HCT116 (cell line): Measurements from ENCODE around the gene ANKRD16. TPM values are rescaled to one million over a fixed set of nuclear protein-coding genes. Genes with fewer than 3 reads are reported as not detected.

Experiments used
- ATAC-seq: fragments of 200-7000 bp; cut with Tn5 transposase; 2 replicates; pipeline ENCODE4 v1.9.1; 2020; ENCODE audit warnings: mild to moderate bottlenecking, moderate library complexity
- BruUV-seq: library from RNA; stranded (reverse); fragments of 400-500 nt; replicated peaks from 2 replicates; lab custom pipeline; 2021; lab: Mats Ljungman, UMichigan
- CTCF ChIA-PET: fragments of 300-600 bp; sonication (Branson Sonifier 250); formaldehyde crosslinking; loops from one replicate; lab custom pipeline; 2021; ENCODE audit warnings: antibody characterized with exemption; lab: Charles Lee
- POLR2A ChIA-PET: fragments of 300-600, 350-600 bp; sonication (Branson Sonifier 250); formaldehyde crosslinking; loops from one replicate; lab custom pipeline; 2021; ENCODE audit warnings: antibody characterized with exemption; lab: Charles Lee
- RAD21 ChIA-PET, 2 experiments: fragments of 300-600 bp; sonication (Branson Sonifier 250); formaldehyde crosslinking; loops; one replicate each; lab custom pipeline; 2023; ENCODE audit warnings: low total read pairs in 2 of 2; ENCODE audit not compliant: uncharacterized antibody in 2 of 2, unreplicated experiment in 2 of 2, low non-redundant PET in 1 of 2; lab: Charles Lee
- DNase-seq: peaks from one replicate; pipeline ENCODE4 v3.0.0-alpha.2; 2010; ENCODE audit warnings: low read depth, low spot score
- H2AFZ ChIP-seq: fragments of 200-600 bp; shearing (Covaris generic), sonication (generic); 2 replicates; pipeline ENCODE4 v1.6.1; 2017; ENCODE audit warnings: low read depth, mixed run types, mixed read lengths, antibody characterized with exemption, low read length; ENCODE audit not compliant: poor library complexity, severe bottlenecking
- H3K27ac ChIP-seq: 2 replicates; pipeline ENCODE4 v1.5.1; 2012; ENCODE audit warnings: low read depth, low read length
- H3K27me3 ChIP-seq: fragments of 200-600 bp; sonication (generic); 2 replicates; pipeline ENCODE4 v1.6.1; 2016; ENCODE audit warnings: mixed run types, low read length, mixed read lengths; ENCODE audit not compliant: insufficient read depth
- H3K36me3 ChIP-seq, 2 experiments: fragments of 200-500 bp in 1 of 2; fragments of 200-600 bp in 1 of 2; sonication (Bioruptor generic) in 1 of 2; sonication (generic) in 1 of 2; 2 replicates each; pipeline versions ENCODE4 v1.5.1 to v1.6.1; 2014 to 2016; ENCODE audit warnings: low read length in 2 of 2, inconsistent platforms in 1 of 2, mixed read lengths in 1 of 2, mixed run types in 1 of 2; ENCODE audit not compliant: insufficient read depth in 2 of 2, control insufficient read depth in 1 of 2
- H3K4me1 ChIP-seq, 2 experiments: fragments of 200-600 bp in 1 of 2; sonication (generic) in 1 of 2; 2 replicates each; pipeline versions ENCODE4 v1.5.1 to v1.6.1; 2012 to 2017; ENCODE audit warnings: low read length in 2 of 2, inconsistent platforms in 1 of 2, mild to moderate bottlenecking in 1 of 2, mixed read lengths in 1 of 2, mixed run types in 1 of 2, moderate library complexity in 1 of 2; ENCODE audit not compliant: insufficient read depth in 2 of 2, control insufficient read depth in 1 of 2
- H3K4me2 ChIP-seq: fragments of 200-600 bp; sonication (generic); 2 replicates; pipeline ENCODE4 v1.6.1; 2017; ENCODE audit warnings: mixed run types, low read length, mixed read lengths
- H3K4me3 ChIP-seq, 2 experiments: fragments of 200-600 bp in 1 of 2; sonication (generic) in 1 of 2; replicated peaks in 1 of 2; 2 replicates each; pipeline ENCODE4 v1.5.1; 2011 to 2016; ENCODE audit warnings: low read length in 2 of 2, control low read depth in 1 of 2, low read depth in 1 of 2, mild to moderate bottlenecking in 1 of 2, mixed read lengths in 1 of 2, mixed run types in 1 of 2
- H3K79me2 ChIP-seq: fragments of 200-600 bp; sonication (generic); 2 replicates; pipeline ENCODE4 v1.6.1; 2017; ENCODE audit warnings: mild to moderate bottlenecking, mixed run types, low read length, moderate library complexity, mixed read lengths; ENCODE audit not compliant: insufficient read depth
- H3K9ac ChIP-seq: fragments of 200-600 bp; sonication (generic); 2 replicates; pipeline ENCODE4 v1.6.1; 2016; ENCODE audit warnings: low read length, mixed read lengths
- H3K9me2 ChIP-seq: fragments of 200-600 bp; sonication (generic), shearing (Covaris generic); 2 replicates; pipeline ENCODE4 v1.6.1; 2017; ENCODE audit warnings: mixed run types, mild to moderate bottlenecking, moderate library complexity; ENCODE audit not compliant: insufficient read depth
- H3K9me3 ChIP-seq, 2 experiments: fragments of 200-500 bp in 1 of 2; fragments of 200-600 bp in 1 of 2; sonication (Bioruptor generic) in 1 of 2; sonication (generic) in 1 of 2; 2 replicates each; pipeline ENCODE4 v1.6.1; 2014 to 2017; ENCODE audit warnings: low read length in 2 of 2, mixed read lengths in 2 of 2, inconsistent platforms in 1 of 2, low read depth in 1 of 2, mild to moderate bottlenecking in 1 of 2, mixed run types in 1 of 2, moderate library complexity in 1 of 2; ENCODE audit not compliant: control insufficient read depth in 1 of 2, insufficient read depth in 1 of 2
- H4K20me1 ChIP-seq: fragments of 200-600 bp; sonication (generic), shearing (Covaris generic); 2 replicates; pipeline ENCODE4 v1.6.1; 2017; ENCODE audit warnings: mixed run types, mild to moderate bottlenecking, moderate library complexity; ENCODE audit not compliant: insufficient read depth
- CEBPB ChIP-seq: IDR thresholded peaks from 2 replicates; pipeline ENCODE4 v1.6.1; 2012; ENCODE audit warnings: low read depth
- EGR1 ChIP-seq: IDR thresholded peaks from 2 replicates; pipeline ENCODE4 v1.6.1; 2012; ENCODE audit warnings: low read depth
- EZH2 ChIP-seq: fragments of 200-600 bp; sonication (generic); IDR thresholded peaks from 2 replicates; pipeline ENCODE4 v1.6.1; 2017; ENCODE audit warnings: antibody characterized with exemption, mixed run types
- EZH2phosphoT487 ChIP-seq: fragments of 200-600 bp; IDR thresholded peaks from 2 replicates; pipeline ENCODE4 v1.6.1; 2018; ENCODE audit warnings: antibody characterized with exemption, borderline replicate concordance
- FOSL1 ChIP-seq: IDR thresholded peaks from 2 replicates; pipeline ENCODE4 v1.6.1; 2012; ENCODE audit warnings: low read depth
- JUND ChIP-seq: IDR thresholded peaks from 2 replicates; pipeline ENCODE4 v1.6.1; 2012
- POLR2A ChIP-seq: IDR thresholded peaks from 2 replicates; pipeline ENCODE4 v1.7.0; 2011; ENCODE audit warnings: borderline replicate concordance; ENCODE audit not compliant: insufficient read depth, insufficient read length; ENCODE audit errors: extremely low read depth
- POLR2AphosphoS5 ChIP-seq: IDR thresholded peaks from 2 replicates; pipeline ENCODE4 v1.6.1; 2011; ENCODE audit warnings: mild to moderate bottlenecking, low read depth, low read length, moderate library complexity
- RAD21 ChIP-seq: IDR thresholded peaks from 2 replicates; pipeline ENCODE4 v1.6.1; 2012; ENCODE audit warnings: low read depth, mild to moderate bottlenecking
- SP1 ChIP-seq: IDR thresholded peaks from 2 replicates; pipeline ENCODE4 v1.6.1; 2012; ENCODE audit warnings: low read depth
- SRF ChIP-seq: IDR thresholded peaks from 2 replicates; pipeline ENCODE4 v1.6.1; 2012; ENCODE audit warnings: low read depth
- TCF7L2 ChIP-seq: IDR thresholded peaks from 2 replicates; pipeline ENCODE4 v1.7.0; 2011; ENCODE audit warnings: borderline replicate concordance, inconsistent platforms; ENCODE audit not compliant: insufficient read depth, insufficient read length; ENCODE audit errors: extremely low read depth
- YY1 ChIP-seq: IDR thresholded peaks from 2 replicates; pipeline ENCODE4 v1.6.1; 2011; ENCODE audit warnings: low read length, low read depth, moderate library complexity, mild to moderate bottlenecking; ENCODE audit not compliant: insufficient replicate concordance; ENCODE audit errors: extremely low read depth
- ZFX ChIP-seq: fragments of 450-650 bp; IDR thresholded peaks from 2 replicates; pipeline ENCODE4 v1.6.1; 2017
- ZNF274 ChIP-seq: fragments of 200-500 bp; sonication (Bioruptor generic); IDR thresholded peaks from 2 replicates; pipeline ENCODE4 v1.6.1; 2014; ENCODE audit warnings: mild to moderate bottlenecking, low read depth, low read length, inconsistent platforms
- intact Hi-C: fragments of 100-400 bp; cut with micrococcal nuclease; formaldehyde crosslinking; loops from 2 replicates; pipeline ENCODE4 v1.10.0; 2022
- total RNA-seq: library from RNA; stranded (reverse); gene quantifications from one replicate; pipeline ENCODE4 v1.2.1, GENCODE V29; 2021; ENCODE audit not compliant: unreplicated experiment
- TF ChIP-seq, protein P1 (sequence below): IDR thresholded peaks from 2 replicates; pipeline ENCODE4 v1.6.1; 2012
- TF ChIP-seq, protein P2 (sequence below): IDR thresholded peaks from 2 replicates; pipeline ENCODE4 v1.6.1; 2011; ENCODE audit warnings: mild to moderate bottlenecking, low read length, moderate library complexity; ENCODE audit not compliant: insufficient replicate concordance; ENCODE audit errors: extremely low read depth
- TF ChIP-seq, protein P3 (sequence below): IDR thresholded peaks from 2 replicates; pipeline ENCODE4 v1.6.1; 2012

The ANKRD16 gene
- total RNA-seq, 1 experiment from 2014 or later: 9.4 TPM

DNA sequence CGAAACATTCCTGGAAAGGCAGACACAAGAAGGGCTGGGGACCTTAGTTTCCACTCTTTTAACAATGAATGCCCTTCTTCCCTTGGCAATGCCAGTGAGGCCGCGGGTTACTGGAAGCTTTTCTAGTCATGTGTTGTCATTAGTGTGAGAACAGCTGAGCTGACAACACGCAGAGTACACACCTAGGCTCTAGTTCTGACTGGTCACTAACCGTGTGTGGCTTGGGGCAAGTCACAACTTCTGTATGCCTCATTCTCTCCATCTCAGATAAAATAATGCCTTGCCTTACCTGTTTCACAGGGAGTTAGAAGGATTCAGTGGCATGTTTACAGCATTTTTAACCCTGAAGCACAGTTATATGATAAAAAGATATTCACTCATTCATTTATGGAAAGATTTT, 32.1 kb upstream of the ANKRD16 start:
- peaks cover 58 to 66% of the 10 kb centered on the region in 2 experiments for H3K36me3 ChIP-seq
- CTCF ChIA-PET: no interaction called here
- RAD21 ChIA-PET: no interaction called here
- TF ChIP-seq YY1 (no peak), ZFX (no peak), SP1 (no peak), POLR2AphosphoS5 (no peak), RAD21 (no peak), ZNF274 (no peak)
- TF ChIP-seq, protein P1, sequence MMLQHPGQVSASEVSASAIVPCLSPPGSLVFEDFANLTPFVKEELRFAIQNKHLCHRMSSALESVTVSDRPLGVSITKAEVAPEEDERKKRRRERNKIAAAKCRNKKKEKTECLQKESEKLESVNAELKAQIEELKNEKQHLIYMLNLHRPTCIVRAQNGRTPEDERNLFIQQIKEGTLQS: no peak
- H4K20me1 ChIP-seq: no peaks in the 10 kb centered on the region
- no peak overlapping the region for H3K9ac ChIP-seq
- BruUV-seq: no TSS peak
- POLR2A ChIA-PET: no interaction called here
- H3K27ac ChIP-seq: no peak overlapping the region
- H3K4me2 ChIP-seq: no peak overlapping the region
- no peak overlapping the region for H2AFZ ChIP-seq
- intact Hi-C loops: no loop called here
- H3K27me3 ChIP-seq: no peaks in the 10 kb centered on the region
- no peaks in the 10 kb centered on the region for H3K79me2 ChIP-seq
- no peak for ATAC-seq
- no peaks in the 10 kb centered on the region for H3K4me1 ChIP-seq
- no peak overlapping the region for H3K4me3 ChIP-seq
- H3K9me3 ChIP-seq: no peaks in the 10 kb centered on the region
- DNase-seq: no peak
- no peaks in the 10 kb centered on the region for H3K9me2 ChIP-seq

DNA sequence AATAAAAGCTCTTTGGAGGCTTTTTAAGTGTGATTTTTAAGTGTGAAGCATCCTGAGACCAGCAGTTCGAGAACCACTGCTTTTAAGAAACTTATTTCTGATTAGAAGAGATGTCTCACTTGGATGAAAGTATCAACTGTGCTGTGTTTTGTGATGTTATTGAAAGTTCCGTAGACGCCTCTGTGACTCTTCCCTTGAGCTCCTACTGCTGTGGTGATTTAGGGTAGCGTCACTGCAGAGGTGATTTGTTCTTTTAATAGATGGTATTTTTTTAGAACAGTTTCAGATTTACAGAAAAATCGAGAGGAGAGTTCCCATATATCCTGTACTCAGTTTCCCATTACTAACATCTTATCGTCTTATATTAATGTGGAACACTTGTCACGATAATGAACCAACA, 29.9 kb upstream of the ANKRD16 start:
- ChIA-PET CTCF (no interaction called here), RAD21 (no interaction called here), POLR2A (no interaction called here)
- no peaks in the 10 kb centered on the region for H3K79me2 ChIP-seq
- no peak for DNase-seq
- no TSS peak for BruUV-seq
- H3K9me2 ChIP-seq: no peaks in the 10 kb centered on the region
- H3K36me3 ChIP-seq: peaks cover 57 to 71% of the 10 kb centered on the region in 2 experiments
- no peaks in the 10 kb centered on the region for H3K4me1 ChIP-seq
- no peak overlapping the region for H3K4me2 ChIP-seq
- H3K9ac ChIP-seq: no peak overlapping the region
- H3K9me3 ChIP-seq: no peaks in the 10 kb centered on the region
- H3K27ac ChIP-seq: no peak overlapping the region
- no peak for ATAC-seq
- intact Hi-C loops: no loop called here
- H3K27me3 ChIP-seq: no peaks in the 10 kb centered on the region
- no peak overlapping the region for H3K4me3 ChIP-seq
- no peaks in the 10 kb centered on the region for H4K20me1 ChIP-seq
- H2AFZ ChIP-seq: no peak overlapping the region
- TF ChIP-seq, protein P2, sequence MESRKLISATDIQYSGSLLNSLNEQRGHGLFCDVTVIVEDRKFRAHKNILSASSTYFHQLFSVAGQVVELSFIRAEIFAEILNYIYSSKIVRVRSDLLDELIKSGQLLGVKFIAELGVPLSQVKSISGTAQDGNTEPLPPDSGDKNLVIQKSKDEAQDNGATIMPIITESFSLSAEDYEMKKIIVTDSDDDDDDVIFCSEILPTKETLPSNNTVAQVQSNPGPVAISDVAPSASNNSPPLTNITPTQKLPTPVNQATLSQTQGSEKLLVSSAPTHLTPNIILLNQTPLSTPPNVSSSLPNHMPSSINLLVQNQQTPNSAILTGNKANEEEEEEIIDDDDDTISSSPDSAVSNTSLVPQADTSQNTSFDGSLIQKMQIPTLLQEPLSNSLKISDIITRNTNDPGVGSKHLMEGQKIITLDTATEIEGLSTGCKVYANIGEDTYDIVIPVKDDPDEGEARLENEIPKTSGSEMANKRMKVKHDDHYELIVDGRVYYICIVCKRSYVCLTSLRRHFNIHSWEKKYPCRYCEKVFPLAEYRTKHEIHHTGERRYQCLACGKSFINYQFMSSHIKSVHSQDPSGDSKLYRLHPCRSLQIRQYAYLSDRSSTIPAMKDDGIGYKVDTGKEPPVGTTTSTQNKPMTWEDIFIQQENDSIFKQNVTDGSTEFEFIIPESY: no peak
- TF ChIP-seq, protein P3, sequence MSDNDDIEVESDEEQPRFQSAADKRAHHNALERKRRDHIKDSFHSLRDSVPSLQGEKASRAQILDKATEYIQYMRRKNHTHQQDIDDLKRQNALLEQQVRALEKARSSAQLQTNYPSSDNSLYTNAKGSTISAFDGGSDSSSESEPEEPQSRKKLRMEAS: no peak
- TF ChIP-seq, protein P1: no peak
- no peak for TF ChIP-seq JUND
- TF ChIP-seq EZH2: no peak
- TF ChIP-seq EZH2phosphoT487: no peak
- TF ChIP-seq RAD21: no peak
- TF ChIP-seq SP1: no peak
- no peak for TF ChIP-seq TCF7L2
- TF ChIP-seq EGR1: no peak
- no peak for TF ChIP-seq YY1
- TF ChIP-seq SRF: no peak
- no peak for TF ChIP-seq POLR2AphosphoS5
- no peak for TF ChIP-seq FOSL1
- no peak for TF ChIP-seq POLR2A
- no peak for TF ChIP-seq ZNF274
- TF ChIP-seq CEBPB: no peak
